OCI-LY3 (cell line): ENCODE results near the gene CHKB.
A peak's percentile ranks its signal among the peaks of the same experiment; 100 is the strongest.

Source experiments
- H2AFZ ChIP-seq: fragments of 200-600, 300-600 bp; shearing (Covaris generic); 2 replicates; pipeline ENCODE4 v1.6.0; 2014; ENCODE audit warnings: antibody characterized with exemption, low read depth, low read length
- H3K27ac ChIP-seq: fragments of 200-600, 300-600 bp; sonication (generic); 2 replicates; pipeline ENCODE4 v1.5.1; 2014; ENCODE audit warnings: mild to moderate bottlenecking, low read length, moderate library complexity, mixed read lengths
- H3K27me3 ChIP-seq: fragments of 200-600, 300-600 bp; sonication (generic); 2 replicates; pipeline ENCODE4 v1.6.1; 2014; ENCODE audit warnings: low read depth, low read length, mixed read lengths
- H3K36me3 ChIP-seq: fragments of 200-600, 300-600 bp; sonication (generic); replicated peaks from 2 replicates; pipeline ENCODE3; 2014; ENCODE audit warnings: low read depth, low read length, mixed read lengths
- H3K4me1 ChIP-seq: fragments of 300-600, 200-600 bp; sonication (generic); 2 replicates; pipeline ENCODE4 v1.6.1; 2014; ENCODE audit warnings: low read length, mixed read lengths
- H3K4me2 ChIP-seq: fragments of 200-600, 300-600 bp; sonication (generic); 2 replicates; pipeline ENCODE4 v1.6.1; 2014; ENCODE audit warnings: low read length, mixed read lengths
- H3K4me3 ChIP-seq: fragments of 300-600, 200-600 bp; sonication (generic); 2 replicates; pipeline ENCODE4 v1.5.1; 2014; ENCODE audit warnings: antibody characterized with exemption, mild to moderate bottlenecking, low read length, moderate library complexity
- H3K79me2 ChIP-seq: fragments of 300-600, 200-600 bp; shearing (Covaris generic); 2 replicates; pipeline ENCODE4 v1.6.1; 2014; ENCODE audit warnings: mild to moderate bottlenecking, low read length, mixed read lengths
- H3K9ac ChIP-seq: fragments of 300-600, 200-600 bp; shearing (Covaris generic); 2 replicates; pipeline ENCODE4 v1.6.0; 2014; ENCODE audit warnings: mild to moderate bottlenecking, low read length, moderate library complexity
- H3K9me3 ChIP-seq: fragments of 200-600, 300-600 bp; shearing (Covaris generic); 2 replicates; pipeline ENCODE4 v1.6.1; 2014; ENCODE audit warnings: low read length, mixed read lengths; ENCODE audit not compliant: insufficient read depth
- H4K20me1 ChIP-seq: fragments of 200-600, 300-600 bp; sonication (generic); 2 replicates; pipeline ENCODE4 v1.6.1; 2016; ENCODE audit warnings: low read length, mixed read lengths; ENCODE audit not compliant: insufficient read depth
- CTCF ChIP-seq: fragments of 200-600, 300-600 bp; sonication (generic); IDR thresholded peaks from 2 replicates; pipeline ENCODE4 v1.5.1; 2014; ENCODE audit warnings: antibody characterized with exemption, low read length, low read depth
- EZH2phosphoT487 ChIP-seq: fragments of 200-600 bp; shearing (Covaris generic); IDR thresholded peaks from 2 replicates; pipeline ENCODE4 v1.6.1; 2018; ENCODE audit warnings: antibody characterized with exemption, mixed run types, low read depth

Gene CHKB

GRCh38 chr22:50600538-50600937 lies 17.9 kb upstream of the CHKB start, which contains the start of gene MAPK8IP2:
MAPK8IP2 (plus strand) TSS chr22:50600793; CDS start chr22:50600819, 26 bp downstream.
- TF ChIP-seq CTCF, result no peak
- no peak for TF ChIP-seq EZH2phosphoT487
- no peak within 1 kb of the TSS for H3K9ac ChIP-seq
- H2AFZ ChIP-seq, result no peak within 1 kb of the TSS
- no peaks in the 10 kb centered on the region for H3K79me2 ChIP-seq
- peak within 1 kb of the TSS; percentile 67 for H3K4me3 ChIP-seq
- no peaks in the 10 kb centered on the region for H3K9me3 ChIP-seq
- H3K27ac ChIP-seq, result no peak within 1 kb of the TSS
- no peaks in the 10 kb centered on the region for H3K27me3 ChIP-seq
- no peaks in the 10 kb centered on the region for H3K36me3 ChIP-seq
- no peaks in the 10 kb centered on the region for H3K4me1 ChIP-seq
- H3K4me2 ChIP-seq, result peak within 1 kb of the TSS; percentile 54
- no peaks in the 10 kb centered on the region for H4K20me1 ChIP-seq

DNA sequence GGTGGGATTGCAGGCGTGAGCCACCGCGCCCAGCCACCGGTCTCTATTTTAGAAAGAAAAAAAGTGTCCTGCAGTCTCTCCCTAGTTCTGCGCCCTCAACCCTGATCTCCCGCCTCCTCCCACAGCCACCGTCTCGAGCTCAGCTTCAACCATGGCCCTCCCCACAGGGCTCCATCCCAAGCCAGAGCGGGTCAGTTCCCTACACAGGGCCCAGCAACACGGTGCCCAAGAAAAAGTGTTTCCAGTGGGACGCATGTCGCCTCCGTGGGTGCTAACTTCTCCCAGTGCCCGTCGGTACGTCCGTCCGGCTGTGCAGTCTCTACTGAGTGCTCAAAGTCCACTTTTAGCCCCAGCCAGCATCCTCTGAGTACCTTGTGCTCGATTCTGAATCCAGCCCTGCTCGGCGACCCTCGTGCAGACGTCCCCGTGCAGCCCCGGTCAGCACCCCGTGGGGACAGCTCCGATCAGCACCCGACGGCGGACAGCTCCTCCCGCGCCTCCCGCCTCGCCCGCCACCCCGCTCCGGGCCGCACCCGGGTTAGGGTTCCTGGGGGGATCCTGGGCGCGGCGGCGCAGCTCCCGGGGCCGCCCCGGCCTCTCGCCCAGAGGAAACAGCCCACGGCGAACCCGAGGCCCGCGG lies 17.3 kb upstream of the CHKB start:
- no peaks in the 10 kb centered on the region for H3K27me3 ChIP-seq
- no peaks in the 10 kb centered on the region for H3K36me3 ChIP-seq
- H2AFZ ChIP-seq, result no peak overlapping the region
- no peak overlapping the region for H3K27ac ChIP-seq
- no peaks in the 10 kb centered on the region for H3K9me3 ChIP-seq
- H3K79me2 ChIP-seq, result no peaks in the 10 kb centered on the region
- H4K20me1 ChIP-seq, result no peaks in the 10 kb centered on the region
- H3K9ac ChIP-seq, result no peak overlapping the region
- TF ChIP-seq EZH2phosphoT487, result no peak
- no peak for TF ChIP-seq CTCF
- H3K4me2 ChIP-seq, result peak overlapping the region; percentile 34
- peak overlapping the region; percentile 31; the same call in 1 of the 2 replicates for H3K4me3 ChIP-seq
- no peaks in the 10 kb centered on the region for H3K4me1 ChIP-seq

- H3K79me2 ChIP-seq, result no peaks in the 10 kb centered on the region
- H3K4me2 ChIP-seq, result no peak overlapping the region
- no peaks in the 10 kb centered on the region for H3K36me3 ChIP-seq
- no peaks in the 10 kb centered on the region for H3K27me3 ChIP-seq
- H2AFZ ChIP-seq, result no peak overlapping the region
- TF ChIP-seq EZH2phosphoT487 (no peak), CTCF (no peak)
- H3K4me3 ChIP-seq, result no peak overlapping the region
- H3K27ac ChIP-seq, result no peak overlapping the region
- H3K9ac ChIP-seq, result no peak overlapping the region
- no peaks in the 10 kb centered on the region for H4K20me1 ChIP-seq
- no peaks in the 10 kb centered on the region for H3K4me1 ChIP-seq
- H3K9me3 ChIP-seq, result no peaks in the 10 kb centered on the region
Observed at GRCh38 chr22:50597097-50597496, 14.4 kb upstream of the CHKB start.

- Histone ChIP-seq H3K36me3 (no peaks in the 10 kb centered on the region), H3K79me2 (no peaks in the 10 kb centered on the region), H3K4me2 (no peak overlapping the region), H3K4me1 (no peaks in the 10 kb centered on the region), H3K9me3 (no peaks in the 10 kb centered on the region), H3K27me3 (no peaks in the 10 kb centered on the region), H3K9ac (no peak overlapping the region), H4K20me1 (no peaks in the 10 kb centered on the region), H3K4me3 (no peak overlapping the region), H2AFZ (no peak overlapping the region), H3K27ac (no peak overlapping the region)
- TF ChIP-seq CTCF (no peak), EZH2phosphoT487 (no peak)
Observed at GRCh38 chr22:50595189-50595588, 12.5 kb upstream of the CHKB start.
